Measurements from ENCODE around the gene SIN3A. TPM values are rescaled to one million over a fixed set of nuclear protein-coding genes. Genes with fewer than 3 reads are reported as not detected.

Gene SIN3A
- total RNA-seq, 1 donor from 2014 or later = 33.4 TPM

- TF ChIP-seq CTCF (conservative IDR thresholded peaks at IDR 0.05; ENCODE audit: low read depth, low read length) = no peak
- DNase-seq (ENCODE audit: low read depth) = no peak
- H3K4me3 ChIP-seq (ENCODE audit: low read depth, low read length) = no peak overlapping the region
Measured at GRCh38 chr15:75431682-75432081, 19.8 kb downstream of the SIN3A start.

- TF ChIP-seq CTCF (conservative IDR thresholded peaks at IDR 0.05; ENCODE audit: low read depth, low read length) = no peak
- no peak overlapping the region for H3K4me3 ChIP-seq (ENCODE audit: low read depth, low read length)
- no peak for DNase-seq (ENCODE audit: low read depth)
Measured at GRCh38 chr15:75431270-75431669, 20.2 kb downstream of the SIN3A start.

GRCh38 chr15:75430259-75430658 is 21.2 kb downstream of the SIN3A start:
- no peak overlapping the region for H3K4me3 ChIP-seq (ENCODE audit: low read depth, low read length)
- TF ChIP-seq CTCF (conservative IDR thresholded peaks at IDR 0.05; ENCODE audit: low read depth, low read length) = no peak
- no peak for DNase-seq (ENCODE audit: low read depth)

- H3K4me3 ChIP-seq (ENCODE audit: low read depth, low read length) = no peak overlapping the region
- TF ChIP-seq CTCF (conservative IDR thresholded peaks at IDR 0.05; ENCODE audit: low read depth, low read length) = no peak
- DNase-seq (ENCODE audit: low read depth) = no peak
Measured at GRCh38 chr15:75428152-75428551, 23.3 kb downstream of the SIN3A start.

- DNase-seq (ENCODE audit: low read depth) = no peak
- no peak overlapping the region for H3K4me3 ChIP-seq (ENCODE audit: low read depth, low read length)
- no peak for TF ChIP-seq CTCF (conservative IDR thresholded peaks at IDR 0.05; ENCODE audit: low read depth, low read length)
Measured at GRCh38 chr15:75425966-75426500, 25.5 kb downstream of the SIN3A start.

GRCh38 chr15:75422554-75422953 is 28.9 kb downstream of the SIN3A start:
- no peak for DNase-seq (ENCODE audit: low read depth)
- no peak overlapping the region for H3K4me3 ChIP-seq (ENCODE audit: low read depth, low read length)
- no peak for TF ChIP-seq CTCF (conservative IDR thresholded peaks at IDR 0.05; ENCODE audit: low read depth, low read length)

- TF ChIP-seq CTCF (conservative IDR thresholded peaks at IDR 0.05; ENCODE audit: low read depth, low read length) = no peak
- no peak for DNase-seq (ENCODE audit: low read depth)
- H3K4me3 ChIP-seq (ENCODE audit: low read depth, low read length) = no peak overlapping the region
Measured at GRCh38 chr15:75420698-75421097, 30.8 kb downstream of the SIN3A start.
